B cell (primary cell): ENCODE results near the gene DPH2.

Source experiments
- EZH2 ChIP-seq: IDR thresholded peaks from 2 replicates; pipeline ENCODE4 v1.6.1; 2012; ENCODE audit warnings: borderline replicate concordance, low read depth, mild to moderate bottlenecking, moderate library complexity, low read length; ENCODE audit not compliant: insufficient read depth, poor library complexity, severe bottlenecking
- TF ChIP-seq, protein P1 (sequence below): fragments of 200-600 bp; IDR thresholded peaks from one replicate; pipeline ENCODE4 v1.8.0; 2022; ENCODE audit warnings: antibody characterized with exemption, mild to moderate bottlenecking

DNA sequence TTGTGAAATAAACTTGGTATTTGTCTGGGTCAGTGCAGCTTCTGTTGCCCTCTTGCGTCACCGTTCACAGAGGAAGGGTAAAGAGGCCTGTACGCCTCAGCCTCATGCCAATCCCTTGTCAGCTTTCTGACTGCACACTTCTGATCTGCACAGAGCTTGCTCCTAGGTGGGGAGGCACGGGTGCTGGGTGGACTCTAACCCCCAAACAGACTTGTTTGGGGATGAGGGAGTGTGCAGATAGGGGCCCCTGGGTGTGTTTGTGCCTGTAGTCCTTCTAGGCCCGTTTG lies 8.4 kb downstream of the DPH2 start:
- TF ChIP-seq, protein P1, sequence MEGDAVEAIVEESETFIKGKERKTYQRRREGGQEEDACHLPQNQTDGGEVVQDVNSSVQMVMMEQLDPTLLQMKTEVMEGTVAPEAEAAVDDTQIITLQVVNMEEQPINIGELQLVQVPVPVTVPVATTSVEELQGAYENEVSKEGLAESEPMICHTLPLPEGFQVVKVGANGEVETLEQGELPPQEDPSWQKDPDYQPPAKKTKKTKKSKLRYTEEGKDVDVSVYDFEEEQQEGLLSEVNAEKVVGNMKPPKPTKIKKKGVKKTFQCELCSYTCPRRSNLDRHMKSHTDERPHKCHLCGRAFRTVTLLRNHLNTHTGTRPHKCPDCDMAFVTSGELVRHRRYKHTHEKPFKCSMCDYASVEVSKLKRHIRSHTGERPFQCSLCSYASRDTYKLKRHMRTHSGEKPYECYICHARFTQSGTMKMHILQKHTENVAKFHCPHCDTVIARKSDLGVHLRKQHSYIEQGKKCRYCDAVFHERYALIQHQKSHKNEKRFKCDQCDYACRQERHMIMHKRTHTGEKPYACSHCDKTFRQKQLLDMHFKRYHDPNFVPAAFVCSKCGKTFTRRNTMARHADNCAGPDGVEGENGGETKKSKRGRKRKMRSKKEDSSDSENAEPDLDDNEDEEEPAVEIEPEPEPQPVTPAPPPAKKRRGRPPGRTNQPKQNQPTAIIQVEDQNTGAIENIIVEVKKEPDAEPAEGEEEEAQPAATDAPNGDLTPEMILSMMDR, result no peak
- TF ChIP-seq EZH2, result no peak
